ENCODE results near the gene PHLPP1.
"Not testable (repeated sequence)": the region's sequence is repeated elsewhere in the genome, so short reads cannot be mapped to it uniquely, and the experiment has no call there.

Gene PHLPP1

GRCh38 chr18:62773691-62774090, 58.4 kb downstream of the PHLPP1 start:
- DNase-seq (ENCODE audit: low read depth), result no peak

DNA sequence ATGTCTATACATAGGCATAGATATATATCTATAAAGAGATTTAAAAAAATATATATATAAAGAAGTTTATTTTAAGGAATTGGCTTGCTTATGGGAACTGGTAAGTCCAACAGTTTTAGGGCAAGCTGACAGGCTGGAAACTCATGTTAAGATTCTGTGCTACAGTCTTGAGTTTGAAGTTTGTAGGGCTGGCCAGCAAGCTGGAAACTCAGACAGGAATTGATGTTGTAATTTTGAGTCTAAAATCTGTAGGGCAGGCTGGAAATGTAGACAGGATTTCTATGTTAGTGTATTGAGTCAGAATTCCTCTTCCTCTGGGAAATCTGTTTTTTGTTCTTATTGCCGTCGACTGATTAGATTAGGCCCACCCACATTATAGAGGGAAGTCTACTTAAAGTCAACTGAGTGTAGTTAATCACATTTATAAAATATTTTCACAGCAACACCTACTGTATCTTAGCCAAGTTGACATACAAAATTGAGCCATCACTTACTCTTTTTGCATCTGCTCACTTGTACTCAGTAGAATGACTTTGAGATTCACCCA, 60.8 kb downstream of the PHLPP1 start:
- DNase-seq (ENCODE audit: low read depth), result no peak

DNA sequence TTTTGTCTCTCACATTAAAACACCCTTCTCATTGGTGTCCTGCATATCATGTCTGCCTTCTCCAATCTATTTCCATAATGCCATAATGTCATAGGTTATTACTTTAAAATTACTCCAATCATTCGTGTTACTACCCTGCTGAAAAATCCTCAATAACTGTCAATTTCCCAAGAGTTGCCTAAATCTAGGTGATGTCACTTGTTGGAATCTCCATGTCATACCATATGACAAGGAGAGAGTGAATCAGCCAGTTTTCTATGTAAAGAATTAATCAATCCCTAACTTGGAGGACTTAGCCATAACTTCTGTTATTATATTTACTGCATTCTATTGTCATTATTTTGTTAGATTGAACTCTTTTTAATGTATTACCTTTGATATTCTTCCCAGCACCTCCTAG, 62.5 kb downstream of the PHLPP1 start:
- no peak for DNase-seq (ENCODE audit: low read depth)

GRCh38 chr18:62778976-62779869, 63.9 kb downstream of the PHLPP1 start:
- no peak for DNase-seq (ENCODE audit: low read depth)

DNA sequence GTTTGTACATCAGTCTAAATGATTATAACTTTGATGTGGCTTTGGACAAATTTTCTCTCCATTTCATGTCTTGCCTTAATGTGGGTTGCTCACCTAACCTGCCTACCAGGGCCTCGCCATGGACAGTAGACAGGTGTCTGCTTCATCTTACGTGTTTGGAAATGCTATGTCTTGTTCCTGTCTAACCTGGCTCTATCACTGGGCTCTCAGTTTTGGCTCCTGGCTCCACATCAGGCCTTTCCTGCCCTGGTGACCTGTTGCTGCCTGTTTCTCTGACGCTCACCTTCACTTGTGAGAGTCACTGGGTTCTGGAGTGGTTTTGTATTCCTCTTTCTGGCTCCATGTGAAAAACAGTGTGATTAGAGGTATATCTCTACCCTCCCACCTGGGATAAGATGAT, 65.9 kb downstream of the PHLPP1 start:
- DNase-seq (ENCODE audit: low read depth), result no peak

DNA sequence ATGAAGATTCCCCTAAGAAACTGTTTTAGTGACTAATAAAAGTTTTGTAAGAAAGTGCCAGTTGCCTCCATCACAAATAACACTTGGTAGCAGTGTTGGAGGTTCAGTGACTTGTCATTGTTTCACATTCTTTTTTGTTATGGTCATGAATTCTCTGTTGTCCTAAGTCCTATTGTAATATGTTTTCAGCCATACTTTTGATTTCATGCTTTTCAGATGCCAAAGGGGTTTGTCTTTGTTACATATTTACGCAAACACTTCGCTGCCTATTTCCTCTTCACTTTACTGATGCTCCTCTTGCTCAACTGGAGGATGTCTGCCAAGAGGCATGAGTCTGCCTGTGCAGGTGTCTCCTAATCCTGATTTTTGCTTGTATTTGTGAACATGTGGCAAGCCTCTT, 66.6 kb downstream of the PHLPP1 start:
- DNase-seq (ENCODE audit: low read depth), result no peak

- no peak for DNase-seq (ENCODE audit: low read depth)
Measured at GRCh38 chr18:62784338-62784965, 69.1 kb downstream of the PHLPP1 start.

- DNase-seq (ENCODE audit: low read depth), result no peak
Measured at GRCh38 chr18:62784966-62785413, 69.6 kb downstream of the PHLPP1 start.

GRCh38 chr18:62786689-62787088, 71.3 kb downstream of the PHLPP1 start:
- no peak for DNase-seq (ENCODE audit: low read depth)

- DNase-seq (ENCODE audit: low read depth), result no peak
Measured at GRCh38 chr18:62788111-62788510, 72.8 kb downstream of the PHLPP1 start.

DNA sequence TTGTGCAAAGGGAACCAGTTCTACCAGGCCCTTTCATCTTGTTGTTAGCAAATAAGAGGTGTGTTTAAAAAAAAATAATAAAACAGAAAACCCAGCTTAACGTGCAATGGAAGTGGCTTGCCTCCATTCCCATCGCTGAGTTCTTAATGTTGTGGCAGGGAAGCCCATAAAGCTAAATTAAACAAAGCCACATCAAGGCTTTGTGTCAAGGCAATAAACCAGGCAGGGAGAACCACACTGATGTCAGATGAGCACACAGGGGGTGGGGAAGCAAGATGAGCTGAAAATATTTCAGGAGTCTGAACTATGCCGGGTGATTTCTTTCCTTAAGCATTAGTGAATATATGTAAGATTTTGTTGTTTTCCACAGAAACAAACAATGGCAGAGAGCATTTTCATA, 73.5 kb downstream of the PHLPP1 start:
- DNase-seq (ENCODE audit: low read depth), result no peak

- no peak for DNase-seq (ENCODE audit: low read depth)
Measured at GRCh38 chr18:62790871-62791772, 75.8 kb downstream of the PHLPP1 start.

GRCh38 chr18:62792016-62792415, 76.7 kb downstream of the PHLPP1 start:
- DNase-seq (ENCODE audit: low read depth), result no peak

DNA sequence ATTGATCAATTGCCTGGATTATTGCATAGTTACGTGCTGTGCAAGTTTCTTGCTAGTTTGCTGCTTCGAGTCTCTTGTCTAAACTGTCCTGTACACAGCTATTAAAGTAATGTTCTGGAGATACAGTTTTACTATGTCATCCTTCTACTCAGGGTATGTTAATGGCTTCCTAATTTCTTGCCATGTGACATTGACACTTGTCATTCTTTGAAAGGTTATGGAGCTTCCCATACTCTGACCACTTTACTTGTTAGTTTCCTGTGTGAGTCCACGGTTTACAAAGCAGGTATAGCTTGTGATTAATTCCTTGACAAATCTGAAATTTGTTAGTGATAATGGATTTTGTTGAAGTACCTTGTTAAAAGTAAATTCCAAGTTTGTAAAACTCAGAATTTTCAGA, 80.5 kb downstream of the PHLPP1 start:
- no peak for DNase-seq (ENCODE audit: low read depth)

DNA sequence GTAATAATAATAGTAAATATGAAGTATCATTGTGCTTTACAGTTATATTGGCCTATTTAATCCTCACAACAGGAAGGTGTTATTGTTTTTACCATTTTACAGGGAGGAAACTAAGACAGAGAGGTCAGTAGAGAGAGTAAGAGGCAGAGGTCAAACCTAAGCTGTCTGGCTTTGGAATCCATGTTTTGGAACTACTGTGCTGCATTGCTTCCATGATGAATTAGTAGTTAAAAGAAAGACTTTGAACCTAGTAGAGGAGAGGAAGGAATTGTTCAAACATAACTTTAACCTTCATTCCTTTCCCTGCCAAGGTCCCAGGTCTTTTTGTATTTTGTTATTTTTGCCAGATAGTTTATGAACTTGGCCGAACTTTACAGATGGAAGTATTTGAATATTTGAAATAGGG, 80.9 kb downstream of the PHLPP1 start:
- DNase-seq (ENCODE audit: low read depth), result no peak

DNA sequence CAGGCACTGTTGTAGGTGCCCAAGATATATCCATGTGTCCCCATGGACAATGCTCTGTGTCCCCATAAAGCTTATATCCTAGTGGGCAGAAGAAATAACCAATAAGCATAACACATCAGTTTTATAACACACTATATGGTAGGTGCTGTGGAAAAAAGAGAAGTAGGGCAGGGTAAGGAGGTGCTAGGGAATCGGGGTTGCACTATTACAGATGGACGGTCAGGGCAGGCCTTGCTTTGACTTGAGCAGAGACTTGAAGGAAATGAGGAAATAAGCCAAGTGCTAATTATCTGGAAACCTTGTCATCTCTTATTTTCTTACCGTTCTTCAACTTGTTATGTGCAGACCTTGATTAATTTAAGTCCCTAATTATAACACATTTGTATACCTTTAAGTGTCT, 82.0 kb downstream of the PHLPP1 start:
- no peak for DNase-seq (ENCODE audit: low read depth)

GRCh38 chr18:62799977-62800376, 84.6 kb downstream of the PHLPP1 start:
- no peak for DNase-seq (ENCODE audit: low read depth)

DNA sequence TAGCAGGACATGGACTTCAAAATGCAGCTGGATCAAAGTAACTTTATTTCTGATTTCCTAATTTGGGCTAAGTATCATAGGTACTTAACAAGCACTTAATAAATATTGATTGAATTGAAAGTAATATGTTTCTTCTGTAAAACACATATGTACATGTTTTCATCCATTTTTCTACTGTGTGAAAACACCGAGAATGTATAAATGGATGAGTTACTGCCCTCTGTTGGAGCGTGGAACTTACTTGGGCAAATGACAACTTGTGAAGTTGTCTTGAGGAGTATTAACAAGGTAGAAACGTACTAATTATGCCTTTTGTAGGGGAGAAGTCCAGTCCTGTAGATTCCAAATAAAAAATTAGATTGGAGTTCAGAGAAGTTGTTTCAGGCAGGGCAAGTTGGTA, 87.2 kb downstream of the PHLPP1 start:
- DNase-seq (ENCODE audit: low read depth), result no peak

- DNase-seq (ENCODE audit: low read depth), result no peak
Measured at GRCh38 chr18:62807396-62807795, 92.1 kb downstream of the PHLPP1 start.

DNA sequence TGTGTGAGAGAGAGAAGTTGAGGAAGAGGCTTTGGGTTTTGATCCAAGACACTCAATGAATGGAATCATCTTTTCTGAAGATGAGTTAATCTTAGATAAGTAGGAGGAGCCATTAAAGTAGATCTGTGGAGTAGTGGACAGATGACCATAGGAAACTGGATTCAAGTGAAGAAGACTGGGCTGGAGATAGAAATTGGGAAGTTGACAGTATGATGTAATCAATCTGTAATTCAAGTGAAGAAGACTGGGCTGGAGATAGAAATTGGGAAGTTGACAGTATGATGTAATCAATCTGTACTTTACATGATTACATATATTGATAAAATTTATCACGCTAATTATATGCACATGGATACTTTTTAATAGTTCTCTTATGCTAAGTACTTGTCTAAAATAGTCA, 92.8 kb downstream of the PHLPP1 start:
- no peak for DNase-seq (ENCODE audit: low read depth)

GRCh38 chr18:62809445-62809844, 94.1 kb downstream of the PHLPP1 start:
- not testable (repeated sequence) for DNase-seq (ENCODE audit: low read depth)

DNA sequence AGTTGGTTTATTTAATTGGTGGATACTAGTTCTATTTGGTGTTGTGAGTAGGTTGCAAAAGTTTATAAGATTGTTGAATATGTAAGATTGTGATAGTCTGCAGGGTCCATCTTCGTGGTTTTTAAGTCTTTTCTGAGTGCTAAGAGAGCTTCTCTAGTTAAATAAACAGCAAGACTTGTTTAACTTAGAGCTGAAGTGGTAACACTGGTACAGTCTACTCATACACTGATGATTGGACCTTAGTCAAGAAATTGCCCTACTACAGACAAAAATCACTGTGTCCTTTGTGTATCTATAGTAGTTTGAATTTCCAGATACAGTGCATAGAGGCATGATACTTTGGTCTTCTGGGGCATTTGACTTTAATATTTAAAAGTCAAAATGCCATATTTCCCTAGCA, 94.6 kb downstream of the PHLPP1 start:
- DNase-seq (ENCODE audit: low read depth), result no peak
